Fibroblast of upper back skin (primary cell): ENCODE measurements around the gene KASH5.
A peak's percentile ranks its signal among the peaks of the same experiment; 100 is the strongest.

Experiments used
- DNase-seq: peaks from one replicate; pipeline ENCODE4 v3.0.0-alpha.2; 2013

The KASH5 gene

GRCh38 chr19:49396738-49397505 is 8.9 kb downstream of the KASH5 start:
- no peak for DNase-seq

DNA sequence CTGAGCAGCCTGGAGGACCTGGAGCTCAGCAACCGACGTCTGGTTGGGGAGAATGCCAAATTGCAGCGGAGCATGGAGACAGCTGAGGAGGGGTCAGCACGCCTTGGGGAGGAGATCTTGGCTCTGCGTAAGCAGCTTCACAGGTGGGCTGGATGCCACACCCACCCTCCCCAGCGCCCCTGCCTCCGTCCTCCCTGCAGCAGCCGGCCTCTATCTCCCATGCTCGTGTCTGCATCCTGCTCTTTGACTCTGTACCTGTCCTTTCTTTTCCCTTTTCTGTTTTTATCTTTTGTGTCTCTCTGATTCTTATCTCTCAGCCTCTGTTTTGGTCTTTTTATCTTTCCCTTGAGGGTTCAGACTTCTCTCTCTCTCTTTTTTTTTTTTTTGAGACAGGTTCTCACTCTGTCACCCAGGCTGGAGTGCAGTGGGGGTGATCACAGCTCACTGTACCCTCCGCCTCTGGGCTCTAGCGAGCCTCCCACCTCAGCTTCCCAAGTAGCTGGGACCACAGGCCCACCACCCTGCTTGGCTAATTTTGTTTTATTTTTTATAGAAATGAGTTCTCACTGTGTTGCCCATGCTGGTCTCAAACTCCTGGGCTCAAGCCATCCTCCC is 10.1 kb downstream of the KASH5 start:
- no peak for DNase-seq

DNA sequence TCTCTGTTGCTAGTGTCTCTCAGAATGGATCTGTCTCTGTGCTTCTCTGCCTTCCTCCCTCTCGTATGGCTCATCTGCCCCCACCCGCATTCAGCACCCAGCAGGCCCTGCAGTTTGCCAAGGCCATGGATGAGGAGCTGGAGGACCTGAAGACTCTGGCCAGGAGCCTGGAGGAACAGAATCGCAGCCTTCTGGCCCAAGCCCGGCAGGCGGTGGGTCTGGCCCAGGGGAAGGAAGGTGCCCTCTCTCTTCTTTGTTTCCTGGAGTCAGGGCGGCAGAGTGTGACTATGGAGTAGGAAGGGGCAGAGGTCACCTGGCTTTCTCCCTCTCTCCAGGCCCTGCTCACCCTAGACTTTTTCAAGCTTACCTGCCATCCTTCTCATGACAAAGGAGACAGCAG is 10.9 kb downstream of the KASH5 start:
- no peak for DNase-seq

- peak; percentile 22 for DNase-seq
These were observed 12.0 kb downstream of the KASH5 start for GRCh38 chr19:49400029-49400428.

DNA sequence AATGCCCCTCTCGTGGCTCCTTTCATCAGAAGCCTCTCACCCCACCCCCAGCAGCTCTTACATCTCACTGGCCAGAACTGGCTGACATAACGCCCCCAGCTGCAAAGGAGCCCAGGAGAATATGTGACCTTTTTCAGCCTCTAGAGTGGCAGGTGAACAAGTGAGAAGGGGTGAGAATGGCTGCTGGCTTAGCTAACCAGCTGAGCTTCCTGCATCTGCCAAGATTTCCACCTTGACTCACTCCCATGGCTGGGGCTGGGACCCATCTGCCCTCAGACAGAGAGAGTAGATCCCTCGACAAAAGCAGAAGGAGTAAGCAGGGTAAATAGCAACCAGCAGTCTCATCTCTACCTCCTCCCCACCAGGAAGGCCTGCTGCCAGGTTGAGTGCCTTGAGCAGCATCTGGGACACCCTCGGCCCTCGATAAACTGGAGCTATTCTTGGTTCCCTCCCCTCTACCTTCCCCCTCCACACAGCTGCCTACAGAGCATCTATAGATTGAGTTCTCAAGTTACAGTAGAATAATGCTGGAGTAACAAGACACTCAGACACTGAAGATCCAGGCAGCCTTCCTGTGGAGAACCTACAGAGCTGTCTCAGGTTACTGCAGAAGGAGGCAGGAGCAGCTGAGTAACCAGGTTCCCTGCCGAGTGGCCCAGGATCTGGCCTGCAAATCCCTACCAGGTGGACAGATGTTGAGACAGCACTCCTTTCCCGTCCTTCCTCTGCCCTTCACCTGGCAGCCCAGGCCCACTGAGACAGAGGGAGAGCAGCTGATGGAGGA is 15.5 kb downstream of the KASH5 start:
- peak; percentile 48 for DNase-seq

DNA sequence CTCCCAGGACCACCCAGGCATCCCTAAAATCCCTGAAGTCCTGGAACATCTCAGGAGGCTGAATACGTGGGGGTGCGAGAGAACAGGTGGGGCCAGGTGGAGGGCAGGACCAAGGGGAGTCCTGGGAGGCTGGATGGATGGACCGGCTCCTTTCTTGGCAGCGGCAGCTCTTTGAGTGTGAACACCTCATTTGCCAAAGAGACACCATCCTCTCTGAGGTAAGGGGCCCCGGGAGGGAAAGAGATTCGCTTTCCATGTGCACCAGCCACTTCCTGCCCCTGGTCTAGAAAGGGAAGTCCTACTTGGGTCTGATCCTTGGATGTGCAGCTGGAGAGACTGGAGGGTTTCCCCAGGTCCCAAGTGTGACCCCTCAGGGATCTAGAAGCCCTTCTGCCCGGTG is 19.0 kb downstream of the KASH5 start:
- no peak for DNase-seq

DNA sequence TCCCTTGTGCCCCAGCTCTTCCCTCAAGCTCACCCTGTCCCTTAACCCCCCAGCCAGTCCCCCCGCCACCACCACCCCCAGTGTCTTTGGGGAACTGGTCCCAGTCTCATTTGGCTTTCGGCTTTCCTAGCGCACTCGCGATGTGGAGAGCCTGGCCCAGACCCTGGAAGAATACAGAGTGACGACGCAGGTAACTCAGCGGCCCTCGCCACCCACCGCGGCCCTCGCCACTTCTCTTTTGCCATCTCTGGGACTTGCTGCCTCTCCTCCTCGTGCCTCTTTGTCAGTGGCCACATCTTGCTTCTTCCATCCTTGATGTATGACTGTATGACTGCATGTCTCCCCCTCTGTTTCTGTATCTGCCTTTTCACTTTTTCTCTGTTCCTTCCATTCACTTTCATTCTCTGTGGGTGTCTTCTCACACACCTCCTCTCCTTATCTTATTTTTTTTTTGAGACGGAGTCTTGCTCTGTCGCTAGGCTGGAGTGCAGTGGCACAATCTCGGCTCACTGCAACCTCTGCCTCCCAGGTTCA is 19.5 kb downstream of the KASH5 start:
- no peak for DNase-seq

DNA sequence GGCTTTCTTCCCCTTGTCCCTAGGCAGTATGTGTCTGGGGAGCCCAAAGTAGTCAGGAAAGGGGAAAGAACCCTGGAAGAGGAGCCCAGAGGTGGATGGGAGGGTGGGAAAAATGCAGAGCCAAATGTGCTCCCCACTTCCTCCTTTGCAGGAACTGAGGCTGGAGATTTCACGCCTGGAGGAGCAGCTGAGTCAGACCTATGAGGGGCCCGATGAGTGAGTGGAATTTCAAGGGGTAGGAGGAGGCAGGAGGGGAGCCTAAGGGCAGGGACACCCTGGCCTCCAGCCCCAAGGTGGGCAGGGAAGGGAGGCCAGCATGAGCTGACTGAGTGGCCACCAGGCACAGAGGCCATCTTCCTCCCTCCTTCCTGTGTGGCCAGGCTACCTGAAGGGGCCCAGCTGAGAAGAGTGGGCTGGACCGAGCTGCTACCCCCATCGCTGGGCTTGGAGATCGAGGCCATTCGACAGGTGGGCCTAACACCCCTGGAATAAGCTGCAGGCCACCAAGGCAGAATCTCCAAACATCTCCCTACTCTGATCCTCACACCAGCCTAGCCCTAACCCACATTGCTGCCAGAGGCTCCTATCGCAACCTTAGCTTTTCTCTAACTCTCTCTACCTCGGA is 20.9 kb downstream of the KASH5 start:
- no peak for DNase-seq

- no peak for DNase-seq
These were observed 21.5 kb downstream of the KASH5 start for GRCh38 chr19:49409441-49410029.

- DNase-seq = no peak
These were observed 23.8 kb downstream of the KASH5 start for GRCh38 chr19:49411681-49412326.

DNA sequence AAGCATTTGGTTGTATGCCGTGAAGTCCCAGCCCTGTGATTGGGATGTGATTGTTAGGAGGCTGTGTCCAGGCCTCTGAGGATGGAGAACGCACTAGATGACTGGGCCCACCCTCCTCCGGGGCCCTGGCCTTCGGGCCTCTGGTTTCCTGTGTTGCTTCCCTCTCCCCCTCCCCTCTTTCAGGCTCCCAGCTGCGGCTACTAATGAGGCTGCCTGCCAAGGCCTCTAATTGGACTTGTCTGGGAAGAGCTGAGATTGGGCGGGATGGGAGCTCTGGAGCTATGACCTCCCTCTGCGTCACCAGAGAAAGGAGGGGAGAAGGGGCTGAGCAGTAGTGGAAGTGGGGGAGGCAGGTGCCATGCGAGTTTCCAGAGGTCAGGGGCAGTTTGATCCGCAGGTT is 25.3 kb downstream of the KASH5 start:
- peak; percentile 28 for DNase-seq

- no peak for DNase-seq
These were observed 26.2 kb downstream of the KASH5 start for GRCh38 chr19:49414256-49414655.

- DNase-seq = no peak
These were observed 27.2 kb downstream of the KASH5 start for GRCh38 chr19:49415102-49415809.

- DNase-seq = no peak
These were observed 27.8 kb downstream of the KASH5 start for GRCh38 chr19:49415810-49416200.

DNA sequence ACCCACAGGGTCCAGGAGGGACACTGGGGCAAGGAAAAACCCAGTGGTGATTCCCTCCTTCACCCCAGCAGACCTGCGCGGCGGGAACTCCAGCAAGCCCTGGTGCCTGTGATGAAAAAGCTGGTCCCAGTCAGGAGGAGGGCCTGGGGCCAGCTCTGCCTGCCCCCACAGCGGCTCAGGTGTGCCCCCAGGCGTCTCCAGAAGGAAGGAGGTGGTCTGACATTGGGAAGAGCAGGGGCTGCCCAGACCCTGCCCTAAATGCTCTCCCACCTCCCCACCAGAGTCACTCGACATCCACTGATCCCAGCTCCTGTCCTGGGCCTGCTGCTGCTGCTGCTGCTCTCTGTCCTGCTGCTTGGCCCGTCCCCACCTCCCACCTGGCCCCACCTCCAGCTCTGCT is 29.0 kb downstream of the KASH5 start:
- no peak for DNase-seq

GRCh38 chr19:49418511-49418910 is 30.5 kb downstream of the KASH5 start:
- no peak for DNase-seq

- DNase-seq = no peak
These were observed 31.1 kb downstream of the KASH5 start for GRCh38 chr19:49419173-49419572.

GRCh38 chr19:49420227-49420626 is 32.2 kb downstream of the KASH5 start:
- DNase-seq = no peak

DNA sequence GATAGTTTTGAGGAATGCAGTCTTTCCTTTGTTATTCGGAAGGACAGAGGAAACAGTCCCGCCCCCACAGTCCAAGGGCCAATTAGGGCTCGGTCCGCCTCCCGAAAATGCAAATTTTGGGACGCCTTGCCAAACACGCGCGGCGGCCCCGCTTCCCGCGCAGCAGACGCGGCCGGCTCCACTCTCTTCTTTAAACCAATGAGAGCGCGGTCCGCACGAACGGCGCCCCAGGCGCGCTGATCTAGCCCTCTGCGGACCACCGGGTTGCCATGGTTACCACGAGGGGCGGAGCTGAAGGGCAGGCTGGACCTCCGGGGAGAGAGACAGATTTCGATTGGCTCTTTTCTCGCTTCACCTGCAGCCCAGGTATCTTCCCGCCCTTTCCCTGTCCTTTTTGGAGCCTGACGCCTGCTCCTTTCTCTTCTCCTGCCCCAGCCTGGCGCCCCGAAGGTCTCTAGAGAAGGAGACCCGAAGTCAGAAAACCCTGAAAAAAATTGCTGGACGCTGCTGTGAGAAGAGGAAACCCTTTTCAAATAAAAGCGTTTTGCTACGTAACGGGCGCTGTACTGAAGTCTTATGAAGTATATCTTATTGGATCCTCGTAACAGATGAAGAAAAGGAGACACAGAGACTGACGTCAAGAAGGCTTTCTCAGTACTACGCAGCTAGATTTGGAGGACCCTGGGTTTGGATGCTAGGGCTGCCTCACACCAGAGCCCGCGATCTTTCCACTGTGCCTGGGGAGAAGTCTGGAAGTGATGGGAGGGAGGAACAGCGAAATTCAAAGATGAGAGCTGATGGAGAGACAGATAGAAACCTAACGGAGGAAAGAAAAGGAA is 33.2 kb downstream of the KASH5 start:
- peak; percentile 27 for DNase-seq

DNA sequence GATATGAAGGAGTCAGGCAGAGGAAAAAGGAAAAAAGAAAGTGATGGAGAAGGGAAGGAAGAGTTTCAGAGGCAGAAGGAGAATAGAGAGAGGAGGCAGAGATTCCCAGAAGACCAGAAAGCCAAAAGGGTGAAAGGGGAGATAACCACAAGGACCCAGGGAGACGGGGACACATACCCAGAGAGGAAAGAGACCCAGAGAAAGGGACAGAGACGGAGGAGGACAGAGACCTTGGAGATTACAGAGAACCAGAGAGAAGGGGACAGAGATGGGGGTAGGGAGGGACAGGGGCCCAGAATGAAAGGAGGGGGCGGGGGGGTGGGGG is 33.8 kb downstream of the KASH5 start:
- no peak for DNase-seq
